Endothelial cell of umbilical vein (primary cell): ENCODE data around the gene DSE. TPM values are rescaled to one million over a fixed set of nuclear protein-coding genes. Genes with fewer than 3 reads are reported as not detected.

Experiments
- BruUV-seq: library from RNA; stranded (reverse); fragments of 400-500 nt; replicated peaks from 2 replicates; lab custom pipeline; 2021; lab: Mats Ljungman, UMichigan
- CTCF ChIA-PET: fragments of 300-600, 350-600 bp; sonication (Branson Sonifier 250); formaldehyde crosslinking; loops from one replicate; lab custom pipeline; 2021; ENCODE audit warnings: antibody characterized with exemption, inconsistent platforms; lab: Charles Lee
- POLR2A ChIA-PET: fragments of 300-600, 350-600 bp; sonication (Branson Sonifier 250); formaldehyde crosslinking; loops from one replicate; lab custom pipeline; 2021; ENCODE audit warnings: antibody characterized with exemption, inconsistent platforms; lab: Charles Lee
- DNase-seq: peaks from one replicate; pipeline ENCODE4 v3.0.0-alpha.2; 2011; ENCODE audit warnings: low read depth, low spot score
- FAIRE-seq: peaks from 2 replicates; lab custom pipeline; 2011; peaks lifted over from hg19 to GRCh38; lab: Jason Lieb, UNC
- H2AFZ ChIP-seq: 2 replicates; pipeline ENCODE4 v1.6.0; 2012; ENCODE audit warnings: low read depth, low read length, control low read depth, inconsistent platforms
- H3K27ac ChIP-seq: 2 replicates; pipeline ENCODE4 v1.5.1; 2011; ENCODE audit warnings: low read depth, mild to moderate bottlenecking, control low read depth, low read length, moderate library complexity; ENCODE audit not compliant: insufficient read depth
- H3K27me3 ChIP-seq, 2 experiments: 2 replicates each; pipeline versions ENCODE4 v1.6.0 to v1.6.1; 2011; ENCODE audit warnings: low read length in 2 of 2, mixed read lengths in 1 of 2; ENCODE audit not compliant: control insufficient read depth in 2 of 2, insufficient read depth in 2 of 2
- H3K36me3 ChIP-seq, 2 experiments: 2 replicates in 1 of 2; 3 replicates in 1 of 2; pipeline ENCODE4 v1.5.1; 2011; ENCODE audit warnings: low read length in 2 of 2, mild to moderate bottlenecking in 1 of 2, moderate library complexity in 1 of 2; ENCODE audit not compliant: control insufficient read depth in 2 of 2, insufficient read depth in 2 of 2; ENCODE audit errors: extremely low read depth in 1 of 2
- H3K4me1 ChIP-seq: 3 replicates; pipeline ENCODE4 v1.5.1; 2011; ENCODE audit warnings: mild to moderate bottlenecking, low read length; ENCODE audit not compliant: control insufficient read depth, insufficient read depth; ENCODE audit errors: extremely low read depth
- H3K4me2 ChIP-seq: 2 replicates; pipeline ENCODE4 v1.6.1; 2011; ENCODE audit warnings: low read length, control low read depth, mixed read lengths; ENCODE audit not compliant: insufficient read depth
- H3K4me3 ChIP-seq, 3 experiments: fragments of 200-600 bp in 1 of 3; sonication (generic), shearing (Covaris generic) in 1 of 3; replicated peaks in 1 of 3; 2 replicates each; pipeline ENCODE4 v1.5.1; 2011 to 2016; ENCODE audit warnings: control low read depth in 3 of 3, low read length in 3 of 3, mild to moderate bottlenecking in 2 of 3, inconsistent platforms in 1 of 3, low read depth in 1 of 3, moderate library complexity in 1 of 3; ENCODE audit not compliant: insufficient read depth in 1 of 3
- H3K79me2 ChIP-seq: 2 replicates; pipeline ENCODE4 v1.6.0; 2012; ENCODE audit warnings: low read length, inconsistent platforms; ENCODE audit not compliant: control insufficient read depth, insufficient read depth
- H3K9ac ChIP-seq: replicated peaks from 2 replicates; pipeline ENCODE3; 2011; ENCODE audit warnings: low read length, control low read depth; ENCODE audit not compliant: insufficient read depth; ENCODE audit errors: extremely low read depth
- H3K9me1 ChIP-seq: replicated peaks from 3 replicates; pipeline ENCODE4 v1.6.0; 2011; ENCODE audit warnings: mild to moderate bottlenecking, low read length; ENCODE audit not compliant: control insufficient read depth, insufficient read depth; ENCODE audit errors: extremely low read depth
- H3K9me3 ChIP-seq: replicated peaks from 2 replicates; pipeline ENCODE4 v1.5.1; 2012; ENCODE audit warnings: low read length, inconsistent platforms; ENCODE audit not compliant: control insufficient read depth, insufficient read depth
- H4K20me1 ChIP-seq: replicated peaks from 2 replicates; pipeline ENCODE3; 2011; ENCODE audit warnings: mild to moderate bottlenecking, low read length; ENCODE audit not compliant: control insufficient read depth, insufficient read depth; ENCODE audit errors: extremely low read depth
- CTCF ChIP-seq, 2 donors: IDR thresholded peaks; 1 replicate in 1 of 2; 2 replicates in 1 of 2; pipeline ENCODE4 v1.5.1; 2011; ENCODE audit warnings: low read length in 2 of 2, mild to moderate bottlenecking in 2 of 2, moderate library complexity in 2 of 2, control low read depth in 1 of 2, inconsistent platforms in 1 of 2, low read depth in 1 of 2; ENCODE audit not compliant: insufficient read depth in 1 of 2; ENCODE audit errors: extremely low read depth in 1 of 2
- EZH2 ChIP-seq: IDR thresholded peaks from 2 replicates; pipeline ENCODE4 v1.6.1; 2012; ENCODE audit warnings: borderline replicate concordance, low read depth, mild to moderate bottlenecking, moderate library complexity, low read length, inconsistent platforms; ENCODE audit not compliant: severe bottlenecking
- FOS ChIP-seq: IDR thresholded peaks from 2 replicates; pipeline ENCODE4 v1.6.1; 2011; ENCODE audit warnings: mild to moderate bottlenecking, low read length, moderate library complexity, borderline replicate concordance; ENCODE audit not compliant: insufficient read depth
- GATA2 ChIP-seq: IDR thresholded peaks from 2 replicates; pipeline ENCODE4 v1.7.0; 2011; ENCODE audit warnings: low read depth, mild to moderate bottlenecking, moderate library complexity, mixed read lengths, low read length; ENCODE audit not compliant: insufficient read length, insufficient read depth
- MAX ChIP-seq: IDR thresholded peaks from 2 replicates; pipeline ENCODE4 v1.6.1; 2011; ENCODE audit not compliant: insufficient read depth, insufficient read length
- MYC ChIP-seq: IDR thresholded peaks from one replicate; pipeline ENCODE4 v1.6.1; 2011; ENCODE audit warnings: mild to moderate bottlenecking, low read depth, low read length
- POLR2AphosphoS5 ChIP-seq: IDR thresholded peaks from 2 replicates; pipeline ENCODE4 v1.6.1; 2012; ENCODE audit warnings: low read depth, mild to moderate bottlenecking, control low read depth, low read length, moderate library complexity; ENCODE audit not compliant: insufficient read depth
- dilution Hi-C: fragments of 300-500 bp; cut with MboI; formaldehyde crosslinking; loops from one replicate; pipeline ENCODE4 v1.15.0; 2019; ENCODE audit warnings: low sequenced_read_pairs; ENCODE audit not compliant: extremely low pct_ligation_motif_present
- intact Hi-C: fragments of 100-400 bp; cut with micrococcal nuclease; formaldehyde crosslinking; loops from one replicate; pipeline ENCODE4 v1.10.0; 2022
- polyA plus RNA-seq, 4 experiments: library from polyadenylated mRNA; depleted of rRNA in 3 of 4; stranded (reverse) in 3 of 4; unstranded in 1 of 4; fragments of >200 nt; gene quantifications; 2 replicates each; pipeline versions ENCODE4 v1.2.1 to v1.2.3, GENCODE V29; 2011 to 2012; ENCODE audit warnings: missing spikeins in 1 of 4
- total RNA-seq: library from RNA; stranded (reverse); gene quantifications from 2 replicates; pipeline ENCODE4 v1.2.3, GENCODE V29; 2021

The DSE gene
- total and polyA plus RNA-seq, 2 donors (not counting 3 experiments of a cell fraction or from before 2014, with no cell fraction given), result 12.0 to 25.0 TPM

GRCh38 chr6:116483616-116484015 lies 112.9 kb downstream of the DSE start:
- Histone ChIP-seq H3K9ac (no peak overlapping the region), H3K9me3 (no peaks in the 10 kb centered on the region), H4K20me1 (no peaks in the 10 kb centered on the region), H3K27ac (no peak overlapping the region), H2AFZ (no peak overlapping the region), H3K36me3 (no peaks in the 10 kb centered on the region), H3K79me2 (no peaks in the 10 kb centered on the region), H3K27me3 (peaks cover 5 to 12% of the 10 kb centered on the region in 2 experiments), H3K9me1 (no peaks in the 10 kb centered on the region), H3K4me3 (no peak overlapping the region), H3K4me1 (no peaks in the 10 kb centered on the region), H3K4me2 (no peak overlapping the region)
- dilution Hi-C loops (no loop called here), intact Hi-C loops (no loop called here)
- DNase-seq, result no peak
- FAIRE-seq, result no peak
- TF ChIP-seq GATA2 (no peak), MAX (no peak), POLR2AphosphoS5 (no peak), CTCF (IDR thresholded peaks at IDR 0.05; ENCODE audit: extremely low read depth in 1 of 2, insufficient read depth in 1 of 2, low read depth in 1 of 2, low read length in 2 of 2) (no peak), MYC (no peak), EZH2 (no peak), FOS (no peak)
- CTCF ChIA-PET, result interaction anchor here (0.9 kb wide), 1 partner anchor 28 kb away, joined by 3 read pairs; the partner anchor contains the start of gene CALHM5
- POLR2A ChIA-PET, result no interaction called here
- BruUV-seq, result no TSS peak
